Heart left ventricle (tissue), 13 donors: ENCODE results near the gene HPSE2.

Source experiments
- POLR2A ChIP-seq, 2 donors: fragments of 450-650 bp; IDR thresholded peaks; one replicate each; pipeline ENCODE4 v1.6.1; 2017; ENCODE audit warnings: antibody characterized with exemption in 2 of 2, mild to moderate bottlenecking in 2 of 2, moderate library complexity in 2 of 2
- TF ChIP-seq, protein P1 (sequence below), 12 donors: fragments of 200-600 bp; sonication (generic) in 4 of 12; IDR thresholded peaks; one replicate each; pipeline versions ENCODE4 v1.5.0 to v1.8.0; 2018 to 2022; ENCODE audit warnings: antibody characterized with exemption in 12 of 12, mild to moderate bottlenecking in 5 of 12
- donor health status: ischemic (EF 13 %, LVEDD 7.1; RV severe dilation, severe dysfunction).
- donor health status: DM: no; HTN: yes; CAD: no.
- donor health status: DM: no; HTN: no; CAD: no.
- donor health status: ischemic (EF 25% LVEDD 6.9; RV normal size, moderate dysfunction).
- donor health status: ischemic (EF 25% LVEDD 5.7; RV mildly dilated, moderate dysfunction).
- donor health status: ischemic (EF 35%, LVEDD 5.7; RV mildly dilated, moderate dysfunction).
- donor health status: nonischemic (EF 11% LVEDD 7.7; RV severe dilation, severe dysfunction).
- donor health status: DM: yes; HTN: yes; CAD: no.
- donor health status: PGD.
- donor health status: ischemic (EF 29% LVEDD 5.4; RV normal size, mild dysfunction).
- donor health status: nonischemic (EF 23%, LVEDD 6.1; RV moderate dilation, normal function).

DNA sequence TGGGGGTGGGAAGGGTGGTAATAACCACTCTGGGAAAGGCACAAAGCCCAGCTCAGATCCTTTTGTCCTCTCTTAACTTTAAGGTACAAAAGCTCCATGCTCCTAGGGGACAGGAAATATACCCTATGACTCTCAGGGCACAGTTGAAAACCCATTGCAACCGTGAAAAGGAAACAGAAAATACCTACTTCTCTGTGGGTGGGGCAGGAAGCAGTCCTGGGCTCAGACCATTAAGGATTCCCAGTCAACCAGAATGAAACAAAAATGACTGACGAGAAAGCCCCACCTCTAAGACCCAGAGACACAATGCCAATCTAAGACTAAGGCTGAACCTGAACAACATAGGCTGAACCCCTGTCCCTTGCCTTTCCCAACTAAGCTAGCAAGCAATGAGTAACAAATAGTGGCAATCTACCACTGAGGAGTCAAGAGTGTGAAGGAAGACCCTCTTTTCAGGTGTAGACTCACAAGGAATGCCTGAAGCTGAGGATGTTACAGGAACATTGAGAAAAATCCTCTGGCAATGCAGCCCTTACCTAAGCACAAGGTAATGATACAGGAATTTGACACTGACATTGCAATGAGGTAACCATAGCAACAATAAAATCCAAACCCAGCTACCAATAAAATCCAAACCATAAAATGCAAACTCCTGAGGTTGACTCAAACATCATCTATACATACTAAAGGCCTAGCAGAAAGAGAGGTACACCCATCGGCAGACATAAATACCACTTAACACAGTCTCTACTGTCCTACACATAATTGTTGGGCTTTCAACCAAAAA lies 380.1 kb downstream of the HPSE2 start:
- TF ChIP-seq, protein P1, sequence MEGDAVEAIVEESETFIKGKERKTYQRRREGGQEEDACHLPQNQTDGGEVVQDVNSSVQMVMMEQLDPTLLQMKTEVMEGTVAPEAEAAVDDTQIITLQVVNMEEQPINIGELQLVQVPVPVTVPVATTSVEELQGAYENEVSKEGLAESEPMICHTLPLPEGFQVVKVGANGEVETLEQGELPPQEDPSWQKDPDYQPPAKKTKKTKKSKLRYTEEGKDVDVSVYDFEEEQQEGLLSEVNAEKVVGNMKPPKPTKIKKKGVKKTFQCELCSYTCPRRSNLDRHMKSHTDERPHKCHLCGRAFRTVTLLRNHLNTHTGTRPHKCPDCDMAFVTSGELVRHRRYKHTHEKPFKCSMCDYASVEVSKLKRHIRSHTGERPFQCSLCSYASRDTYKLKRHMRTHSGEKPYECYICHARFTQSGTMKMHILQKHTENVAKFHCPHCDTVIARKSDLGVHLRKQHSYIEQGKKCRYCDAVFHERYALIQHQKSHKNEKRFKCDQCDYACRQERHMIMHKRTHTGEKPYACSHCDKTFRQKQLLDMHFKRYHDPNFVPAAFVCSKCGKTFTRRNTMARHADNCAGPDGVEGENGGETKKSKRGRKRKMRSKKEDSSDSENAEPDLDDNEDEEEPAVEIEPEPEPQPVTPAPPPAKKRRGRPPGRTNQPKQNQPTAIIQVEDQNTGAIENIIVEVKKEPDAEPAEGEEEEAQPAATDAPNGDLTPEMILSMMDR (IDR thresholded peaks at IDR 0.05) = no peak
- TF ChIP-seq POLR2A (IDR thresholded peaks at IDR 0.05) = no peak
